Measurements from ENCODE around the gene KCNQ4. TPM values are rescaled to one million over a fixed set of nuclear protein-coding genes. Genes with fewer than 3 reads are reported as not detected.

KCNQ4 gene
- total and polyA plus RNA-seq, 2 of the 4 experiments (the other 2 are of a cell fraction): 0.07 TPM; not detected in 1

DNA sequence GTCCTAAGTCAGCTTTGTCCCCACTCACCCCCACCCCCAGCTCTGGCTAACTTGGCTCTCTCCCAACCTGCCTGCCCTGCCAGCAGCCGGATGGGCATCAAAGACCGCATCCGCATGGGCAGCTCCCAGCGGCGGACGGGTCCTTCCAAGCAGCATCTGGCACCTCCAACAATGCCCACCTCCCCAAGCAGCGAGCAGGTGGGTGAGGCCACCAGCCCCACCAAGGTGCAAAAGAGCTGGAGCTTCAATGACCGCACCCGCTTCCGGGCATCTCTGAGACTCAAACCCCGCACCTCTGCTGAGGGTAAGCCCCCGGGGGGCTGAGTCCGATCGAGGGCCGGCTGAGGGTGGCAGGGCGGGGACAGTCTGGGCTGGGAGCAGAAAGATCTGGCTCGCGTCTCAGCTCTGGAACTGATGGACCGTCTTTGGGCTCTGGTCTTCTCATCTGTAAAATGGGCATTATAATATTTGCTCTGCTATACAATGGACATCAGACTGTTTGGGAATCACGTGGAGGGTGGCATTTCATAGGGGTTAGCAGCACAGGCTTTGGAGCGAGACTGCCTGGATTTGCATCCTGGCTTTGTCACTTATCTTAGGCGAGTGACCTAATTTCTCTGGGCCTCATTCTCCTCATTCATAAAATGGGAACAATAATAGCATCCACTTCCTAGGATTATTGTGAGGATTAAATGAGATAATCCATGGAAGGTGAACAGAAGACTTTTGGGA, 47.6 kb downstream of the KCNQ4 start:
- no peak overlapping the region for H2BK5ac ChIP-seq (ENCODE audit: low read depth, low read length, poor library complexity, severe bottlenecking)
- no peaks in the 10 kb centered on the region; the same call in 1 of the 2 replicates for H3K9me1 ChIP-seq (ENCODE audit: insufficient read depth, low read length)
- H3K4me3 ChIP-seq (ENCODE audit: insufficient read depth, low read depth, low read length): no peak overlapping the region
- H3K23ac ChIP-seq (ENCODE audit: low read depth, low read length): no peak overlapping the region
- dilution Hi-C loops (cut with HindIII; ENCODE audit: low sequenced_read_pairs, unreplicated experiment) (no loop called here), in situ Hi-C loops (cut with MboI; ENCODE audit: low sequenced_read_pairs) (no loop called here), intact Hi-C loops (cut with micrococcal nuclease) (no loop called here)
- H3K14ac ChIP-seq (replicated peaks; ENCODE audit: low read depth, low read length): no peak overlapping the region
- no peaks in the 10 kb centered on the region for H3K9me3 ChIP-seq (ENCODE audit: control insufficient read depth, insufficient read depth, low read length)
- no peak overlapping the region for H2AK9ac ChIP-seq (replicated peaks; ENCODE audit: low read depth, low read length, poor library complexity)
- no peak overlapping the region for H4K5ac ChIP-seq (ENCODE audit: low read depth, low read length)
- CTCF ChIA-PET: no interaction called here
- no peak overlapping the region for H2BK120ac ChIP-seq (ENCODE audit: low read depth, low read length)
- H3K27ac ChIP-seq (ENCODE audit: insufficient read depth, low read length): no peak overlapping the region
- H3K4me1 ChIP-seq (ENCODE audit: control insufficient read depth, insufficient read depth, low read length): no peaks in the 10 kb centered on the region
- POLR2A ChIA-PET (ENCODE audit: unreplicated experiment): interaction anchor here (0.6 kb wide), 1 partner anchor 32 kb away, joined by 4 read pairs; no protein-coding TSS in a partner anchor
- no peak overlapping the region for H3K56ac ChIP-seq (ENCODE audit: extremely low read depth, insufficient read depth, low read length)
- H3K9ac ChIP-seq (ENCODE audit: low read depth, low read length): no peak overlapping the region
- no TSS peak for BruUV-seq (replicated peaks)
- no peak for DNase-seq
- no peak overlapping the region for H2BK20ac ChIP-seq (ENCODE audit: low read depth, low read length)
- H3K27me3 ChIP-seq (ENCODE audit: control insufficient read depth, insufficient read depth, low read length): peaks cover 5% of the 10 kb centered on the region
- no peak for ATAC-seq (ENCODE audit: low read depth)
- H4K91ac ChIP-seq (ENCODE audit: insufficient read depth, low read depth, low read length): no peak overlapping the region
- H2AFZ ChIP-seq (replicated peaks; ENCODE audit: low read length, poor library complexity): no peak overlapping the region
- no peaks in the 10 kb centered on the region for H3K79me1 ChIP-seq (ENCODE audit: low read depth in 1 of 2, low read length in 2 of 2)
- no peak overlapping the region for H3K4me2 ChIP-seq (ENCODE audit: low read depth, low read length)
- H3K4ac ChIP-seq (ENCODE audit: low read depth, low read length): no peak overlapping the region
- H4K20me1 ChIP-seq (ENCODE audit: insufficient read depth, low read length): no peaks in the 10 kb centered on the region
- H3K18ac ChIP-seq (ENCODE audit: low read depth, low read length): no peak overlapping the region
- WGBS, 2 experiments (ENCODE audit: extremely low coverage in 2 of 2, insufficient read length in 1 of 2): 90% methylated on average over 11 of the region's 22 CpGs; no CpG with 5 or more reads in 1 of the 2 experiments
- TF ChIP-seq MXI1 (IDR thresholded peaks at IDR 0.05; ENCODE audit: borderline replicate concordance, low read depth, low read length) (no peak), BHLHE40 (IDR thresholded peaks at IDR 0.05; ENCODE audit: low read depth, low read length) (no peak)
- TF ChIP-seq, protein P1, sequence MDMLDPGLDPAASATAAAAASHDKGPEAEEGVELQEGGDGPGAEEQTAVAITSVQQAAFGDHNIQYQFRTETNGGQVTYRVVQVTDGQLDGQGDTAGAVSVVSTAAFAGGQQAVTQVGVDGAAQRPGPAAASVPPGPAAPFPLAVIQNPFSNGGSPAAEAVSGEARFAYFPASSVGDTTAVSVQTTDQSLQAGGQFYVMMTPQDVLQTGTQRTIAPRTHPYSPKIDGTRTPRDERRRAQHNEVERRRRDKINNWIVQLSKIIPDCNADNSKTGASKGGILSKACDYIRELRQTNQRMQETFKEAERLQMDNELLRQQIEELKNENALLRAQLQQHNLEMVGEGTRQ (IDR thresholded peaks at IDR 0.05; ENCODE audit: low read depth, low read length): no peak
- H3K36me3 ChIP-seq (ENCODE audit: control insufficient read depth, insufficient read depth, low read length): no peaks in the 10 kb centered on the region
- H2AK5ac ChIP-seq (ENCODE audit: low read depth, low read length): no peak overlapping the region
- no peak overlapping the region for H2BK15ac ChIP-seq (ENCODE audit: low read depth, low read length)
- H4K8ac ChIP-seq (ENCODE audit: low read depth in 2 of 2, low read length in 2 of 2): no peak overlapping the region

Measured in IMR-90 (cell line).